ENCODE measurements around the gene TMSB4X.
A peak's percentile ranks its signal among the peaks of the same experiment; 100 is the strongest.
"Not testable (repeated sequence)": the region's sequence is repeated elsewhere in the genome, so short reads cannot be mapped to it uniquely, and the experiment has no call there.

The TMSB4X gene

GRCh38 chrX:12974796-12975669 is at the start of gene TMSB4X:
Gene TMSB4X, plus strand, starts transcription at chrX:12975110.
- DNase-seq, result peak; percentile 86

DNA sequence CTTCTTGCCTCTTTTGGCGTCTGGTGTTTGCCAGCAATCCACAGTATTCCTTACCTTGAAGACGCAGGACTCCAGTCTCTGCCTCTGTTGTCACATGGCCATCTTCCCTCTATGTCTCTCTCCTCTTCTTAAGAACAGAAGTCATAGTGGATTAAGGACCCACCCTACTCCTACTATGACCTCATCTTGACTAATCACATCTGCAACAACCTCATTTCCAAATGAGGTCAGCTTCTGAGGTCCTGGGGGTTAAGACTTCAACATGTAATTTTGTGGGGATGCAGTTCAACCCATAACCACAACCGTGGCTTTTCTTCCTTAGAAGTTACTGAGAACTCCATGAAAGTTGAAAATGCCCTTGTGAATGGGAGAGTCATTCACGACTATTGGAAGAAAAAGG is 45.2 kb upstream of the TMSB4X start:
- DNase-seq, result no peak

DNA sequence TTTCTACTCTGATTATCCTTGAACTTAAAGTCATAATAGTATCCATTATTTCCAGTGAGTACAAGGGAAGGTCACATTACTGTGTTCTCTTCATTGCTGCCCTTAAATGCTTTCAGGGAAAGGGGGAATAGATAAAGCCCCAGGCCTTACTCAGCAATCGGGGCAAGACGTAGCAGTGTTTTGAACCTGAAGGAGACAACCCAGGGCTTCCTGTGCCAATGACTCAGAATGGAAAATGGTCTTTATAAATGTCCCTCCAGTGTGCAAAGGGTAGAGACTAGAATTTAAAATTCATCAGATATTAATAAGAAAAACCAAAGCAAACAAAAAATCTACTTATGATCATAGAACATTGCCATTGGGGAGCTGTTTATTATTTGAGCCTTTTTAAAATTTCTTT is 44.8 kb upstream of the TMSB4X start:
- no peak for DNase-seq

GRCh38 chrX:12932244-12932643 is 42.7 kb upstream of the TMSB4X start:
- DNase-seq, result no peak

DNA sequence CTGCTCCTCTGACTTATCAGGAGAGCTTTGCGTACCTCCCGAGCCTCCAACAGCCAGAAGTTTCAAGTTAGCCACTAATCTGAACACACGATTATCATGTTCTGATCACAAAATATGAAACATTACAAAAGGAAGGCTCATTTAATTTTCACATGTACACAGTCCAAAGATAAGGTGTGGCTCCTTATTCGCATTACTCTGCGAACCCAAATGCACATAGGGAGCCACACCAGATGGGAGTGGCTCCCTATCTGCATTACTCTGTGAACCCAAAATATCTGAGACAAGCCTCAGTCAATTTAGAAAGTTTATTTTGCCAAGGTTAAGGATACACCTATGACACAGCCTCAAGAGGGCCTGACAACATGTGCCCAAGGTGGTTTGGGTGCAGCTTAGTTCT is 40.1 kb upstream of the TMSB4X start:
- DNase-seq, result no peak

DNA sequence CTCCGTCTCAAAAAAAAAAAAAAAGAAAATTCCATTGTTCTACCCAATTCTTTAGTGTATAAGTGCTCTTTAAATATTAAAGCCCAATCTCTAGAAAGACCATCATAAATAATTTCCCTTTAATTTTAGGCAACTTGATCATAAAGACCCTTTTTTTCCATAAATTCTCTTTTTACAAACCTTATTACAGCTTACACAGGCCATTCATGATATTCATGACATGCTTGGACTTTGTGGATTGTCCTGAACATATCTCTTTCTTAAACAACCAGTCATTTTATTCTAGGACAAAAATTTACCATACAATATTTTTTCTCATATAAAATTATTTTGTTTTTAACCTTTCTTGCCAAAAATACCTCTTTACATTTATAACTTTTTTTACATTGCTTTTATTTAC is 38.0 kb upstream of the TMSB4X start:
- DNase-seq, result no peak

GRCh38 chrX:12940471-12940870 is 34.4 kb upstream of the TMSB4X start:
- DNase-seq, result not testable (repeated sequence)

- not testable (repeated sequence) for DNase-seq
These were observed 31.3 kb upstream of the TMSB4X start for GRCh38 chrX:12943592-12943991.

DNA sequence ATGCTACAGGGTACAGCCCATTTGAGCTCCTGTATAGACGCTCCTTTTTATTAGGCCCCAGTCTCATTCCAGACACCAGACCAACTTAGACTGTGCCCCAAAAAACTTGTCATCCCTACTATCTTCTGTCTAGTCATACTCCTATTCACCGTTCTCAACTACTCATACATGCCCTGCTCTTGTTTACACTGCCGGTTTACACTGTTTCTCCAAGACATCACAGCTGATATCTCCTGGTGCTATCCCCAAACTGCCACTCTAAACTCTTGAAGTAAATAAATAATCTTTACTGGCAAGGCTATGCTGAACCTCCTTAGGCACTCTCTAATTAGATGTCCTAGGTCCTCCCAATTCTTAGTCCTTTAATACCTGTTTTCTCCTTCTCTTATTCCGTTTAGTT is 30.5 kb upstream of the TMSB4X start:
- DNase-seq, result not testable (repeated sequence)

DNA sequence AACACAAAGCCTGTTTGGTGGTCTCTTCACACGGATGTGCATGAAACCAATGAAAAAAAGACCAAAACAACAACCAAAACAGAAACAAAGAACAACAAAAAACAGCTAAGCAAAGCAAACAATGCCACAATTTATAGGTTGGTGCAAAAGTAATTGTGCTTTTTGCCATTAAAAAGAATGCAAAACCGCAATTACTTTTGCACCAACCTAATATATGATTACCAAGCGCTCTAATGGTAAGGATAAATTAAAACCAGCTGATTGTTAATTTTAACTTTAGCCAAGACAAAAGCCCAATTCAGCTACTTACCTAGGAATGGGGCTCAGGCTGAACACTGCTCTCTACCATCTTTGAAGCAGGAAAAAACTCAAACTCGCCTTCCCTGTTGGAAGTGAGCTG is 29.4 kb upstream of the TMSB4X start:
- no peak for DNase-seq

DNA sequence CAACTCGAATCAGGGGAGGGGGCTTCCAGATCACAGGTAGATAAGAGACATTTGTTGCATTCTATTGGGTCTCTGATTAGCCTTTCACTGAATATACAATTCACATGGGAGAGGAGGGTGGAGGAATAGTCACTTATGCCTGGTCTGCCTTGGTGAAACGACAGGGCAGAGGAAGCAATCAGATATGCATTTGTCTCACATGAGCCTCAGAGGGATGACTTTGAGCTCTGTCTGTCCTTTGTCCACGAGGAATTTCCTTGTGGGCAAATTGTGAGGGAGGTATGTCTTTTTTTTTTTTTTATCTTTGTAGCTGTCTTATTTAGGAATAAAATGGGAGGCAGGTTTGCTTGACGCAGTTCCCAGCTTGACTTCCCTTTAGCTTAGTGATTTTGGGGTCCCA is 28.5 kb upstream of the TMSB4X start:
- DNase-seq, result no peak

DNA sequence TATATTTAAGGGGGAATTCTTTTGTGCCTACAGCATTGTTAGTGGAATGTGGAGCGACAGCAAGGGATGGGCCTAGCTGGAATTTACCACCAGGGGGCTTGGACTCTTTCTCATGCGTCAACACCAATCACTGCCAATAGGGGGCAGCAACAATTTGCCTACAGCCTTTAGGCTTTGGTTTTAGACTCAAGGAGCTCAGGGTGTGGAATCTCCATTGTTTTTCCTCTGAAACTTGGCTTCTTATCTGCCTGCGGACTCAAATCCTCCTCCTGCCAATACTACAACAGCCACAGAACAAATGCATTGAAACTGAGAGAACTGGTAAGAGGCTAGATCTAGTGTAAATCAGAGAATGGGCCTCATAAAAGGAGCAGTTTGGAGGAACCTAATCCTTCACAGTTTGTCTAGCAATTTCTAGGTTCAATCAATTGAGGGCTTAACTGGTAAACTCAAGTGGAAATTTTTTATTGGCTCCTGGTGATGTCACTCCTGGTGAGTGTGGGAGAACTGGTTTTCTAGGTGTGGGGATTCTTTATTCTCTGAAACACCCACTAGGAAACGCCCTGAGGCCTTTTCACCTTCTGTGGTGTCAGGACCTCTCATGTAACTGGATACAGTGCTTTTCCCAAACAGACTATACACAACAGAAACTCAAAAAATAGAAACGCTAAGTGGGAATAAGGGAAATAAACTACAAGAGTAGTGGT is 27.9 kb upstream of the TMSB4X start:
- peak; percentile 79 for DNase-seq

GRCh38 chrX:12947545-12948235 is 27.2 kb upstream of the TMSB4X start:
- DNase-seq, result no peak

GRCh38 chrX:12948495-12948894 is 26.4 kb upstream of the TMSB4X start:
- DNase-seq, result no peak

- no peak for DNase-seq
These were observed 25.5 kb upstream of the TMSB4X start for GRCh38 chrX:12949205-12949926.

- peak; percentile 88 for DNase-seq
These were observed 24.8 kb upstream of the TMSB4X start for GRCh38 chrX:12949927-12950656.

DNA sequence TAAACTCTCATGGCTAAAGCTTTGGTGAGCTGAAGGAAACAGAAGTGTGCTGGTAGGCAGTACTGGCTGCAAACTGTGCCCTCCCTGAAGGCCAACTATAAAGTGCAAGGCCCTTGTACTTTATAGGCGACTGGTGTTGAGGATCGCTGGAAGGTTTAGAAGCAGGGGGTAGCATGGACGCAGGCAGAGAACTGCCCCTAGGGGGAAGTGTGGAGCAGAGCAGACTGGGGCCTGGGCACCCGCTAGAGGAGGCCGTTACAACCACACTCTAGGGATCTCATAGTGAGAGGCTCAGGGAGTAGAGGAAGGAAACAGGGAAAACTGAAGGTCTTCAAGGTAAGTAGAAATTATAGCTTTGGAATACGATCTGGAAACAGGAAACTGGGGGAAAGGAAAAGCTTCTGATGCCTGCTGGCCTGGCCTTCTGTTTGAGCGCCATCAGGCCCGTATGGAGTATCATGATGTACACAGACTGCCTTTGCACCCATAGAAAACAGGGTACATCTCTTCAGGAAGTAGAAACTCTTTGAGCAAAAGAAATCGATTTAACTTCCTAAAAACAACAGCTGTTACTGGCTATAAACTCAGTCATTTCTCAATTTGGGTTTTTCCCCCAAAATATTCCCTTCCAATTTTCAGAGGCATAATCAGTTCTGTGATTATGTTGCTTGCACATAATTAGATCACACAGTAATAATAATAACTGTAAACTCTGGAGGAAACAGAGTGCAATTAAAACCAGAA is 23.9 kb upstream of the TMSB4X start:
- peak; percentile 78 for DNase-seq

DNA sequence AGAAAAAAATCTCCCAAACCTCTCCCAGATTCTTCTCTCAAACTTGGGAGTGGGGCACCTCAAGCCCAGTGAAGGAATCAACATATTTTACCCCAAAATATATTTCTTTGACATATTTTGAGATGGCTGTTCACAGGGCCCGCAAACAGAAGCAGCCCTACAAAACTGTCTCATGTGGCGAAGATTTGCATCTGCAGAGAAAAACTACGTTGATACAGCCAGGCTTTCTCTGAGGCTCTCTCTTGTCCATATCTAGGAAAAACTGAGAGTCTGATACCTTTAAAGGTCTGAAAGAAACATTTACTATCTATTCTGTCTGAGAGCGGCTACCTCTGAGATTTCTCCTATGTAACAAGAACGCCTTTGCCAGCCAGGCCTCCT is 23.3 kb upstream of the TMSB4X start:
- DNase-seq, result no peak

DNA sequence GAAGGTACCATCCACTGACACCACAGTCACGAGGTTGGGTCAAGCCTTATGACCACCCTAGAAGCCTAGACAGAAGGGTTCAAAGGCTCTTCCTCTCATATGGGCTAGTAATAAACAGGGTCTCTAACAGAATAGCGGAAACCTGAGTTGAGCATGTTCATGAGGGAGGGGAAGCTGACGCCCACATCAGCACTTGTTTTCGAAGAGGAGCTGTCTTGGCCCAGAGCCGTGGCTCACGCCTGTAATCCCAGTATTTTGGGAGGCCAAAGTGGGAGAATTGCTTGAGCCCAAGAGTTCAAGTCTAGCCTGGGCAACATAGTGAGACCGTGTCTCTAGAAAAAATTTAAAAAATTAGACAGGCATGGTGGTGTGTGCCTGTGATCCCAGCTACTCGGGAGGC is 21.5 kb upstream of the TMSB4X start:
- no peak for DNase-seq

DNA sequence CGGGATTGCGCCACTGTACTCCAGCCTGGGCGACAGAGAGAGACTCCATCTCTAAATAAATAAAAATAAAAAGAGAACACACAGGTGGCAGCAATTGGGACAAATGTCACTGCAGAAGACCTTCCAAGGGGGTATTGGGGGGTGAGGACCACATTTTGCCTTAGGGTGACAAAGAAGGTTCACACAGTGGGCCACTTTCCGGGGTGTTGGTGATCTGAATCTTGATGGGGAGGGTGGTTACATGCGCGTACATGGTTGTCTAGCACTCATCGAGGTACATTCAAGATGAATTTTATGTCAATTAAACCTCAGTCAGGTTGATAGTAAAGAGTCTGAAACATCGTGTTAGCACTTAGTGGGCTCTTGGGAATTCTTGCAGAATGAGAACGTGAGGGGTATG is 20.5 kb upstream of the TMSB4X start:
- DNase-seq, result no peak

DNA sequence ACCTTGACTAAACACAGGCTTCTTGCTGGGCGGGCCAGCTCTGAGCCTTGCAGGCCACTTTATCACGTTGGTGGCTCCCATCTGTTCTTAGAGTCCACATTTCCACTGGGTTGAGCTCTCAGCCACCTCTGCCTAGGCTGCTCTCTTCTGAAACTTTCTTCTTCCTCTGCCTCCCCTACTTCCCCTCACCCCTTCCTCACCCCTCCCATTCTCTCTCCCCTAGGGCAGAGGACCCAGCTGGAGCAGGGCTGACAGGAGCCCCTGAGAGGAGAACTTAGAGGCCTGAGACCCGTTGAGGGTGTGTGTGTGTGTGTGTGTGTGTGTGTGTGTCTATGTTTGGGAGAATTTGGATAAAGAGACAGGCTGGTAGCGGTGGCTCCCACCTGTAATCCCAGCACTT is 19.9 kb upstream of the TMSB4X start:
- no peak for DNase-seq

All from stimulated activated CD4-positive, alpha-beta T cell treated with anti-CD3 and anti-CD28 coated beads, Interleukin-15, amount 100 ng/mL, for 24 hours (primary cell).